GM23338 (cell line): ENCODE measurements around the gene PPP1R9B. TPM values are rescaled to one million over a fixed set of nuclear protein-coding genes. Genes with fewer than 3 reads are reported as not detected.

Experiments used
- ATAC-seq: fragments of 200-7000 bp; cut with Tn5 transposase; 3 replicates; pipeline ENCODE4 v1.9.1; 2020
- DNase-seq: peaks from one replicate; pipeline ENCODE4 v3.0.0-alpha.2; 2015; ENCODE audit warnings: low spot score
- H2AFZ ChIP-seq: fragments of 200-600 bp; sonication (generic); 2 replicates; pipeline ENCODE4 v1.8.0; 2016; ENCODE audit warnings: antibody characterized with exemption, mild to moderate bottlenecking, moderate library complexity
- H3F3A ChIP-seq: fragments of 200-600 bp; sonication (generic); replicated peaks from 2 replicates; pipeline ENCODE4 v1.8.0; 2017; ENCODE audit warnings: antibody characterized with exemption, mixed run types, low read depth
- H3K27ac ChIP-seq: fragments of 200-600 bp; sonication (generic); 2 replicates; pipeline ENCODE4 v1.6.1; 2016; ENCODE audit warnings: low read depth
- H3K27me3 ChIP-seq: fragments of 200-600 bp; sonication (generic); 2 replicates; pipeline ENCODE4 v1.8.0; 2016; ENCODE audit warnings: mild to moderate bottlenecking, mixed run types, moderate library complexity; ENCODE audit not compliant: insufficient read depth
- H3K36me3 ChIP-seq: fragments of 200-600 bp; sonication (generic); 2 replicates; pipeline ENCODE4 v1.8.0; 2016; ENCODE audit warnings: mild to moderate bottlenecking; ENCODE audit not compliant: insufficient read depth
- H3K4me1 ChIP-seq: fragments of 200-600 bp; sonication (generic); 2 replicates; pipeline ENCODE4 v1.8.0; 2016; ENCODE audit warnings: mild to moderate bottlenecking, moderate library complexity; ENCODE audit not compliant: insufficient read depth
- H3K4me2 ChIP-seq: fragments of 200-600 bp; sonication (generic); 2 replicates; pipeline ENCODE4 v1.7.1; 2017; ENCODE audit warnings: mixed run types
- H3K4me3 ChIP-seq: fragments of 200-600 bp; sonication (generic); 2 replicates; pipeline ENCODE4 v1.6.1; 2016; ENCODE audit warnings: mixed run types
- H3K79me2 ChIP-seq: fragments of 200-600 bp; sonication (generic); replicated peaks from 2 replicates; pipeline ENCODE4 v1.8.0; 2017; ENCODE audit warnings: mild to moderate bottlenecking; ENCODE audit not compliant: insufficient read depth
- H3K9me2 ChIP-seq: fragments of 200-600 bp; sonication (generic); 2 replicates; pipeline ENCODE4 v1.8.0; 2017; ENCODE audit not compliant: insufficient read depth
- H4K20me1 ChIP-seq: fragments of 200-600 bp; sonication (generic); replicated peaks from 2 replicates; pipeline ENCODE4 v1.8.0; 2017; ENCODE audit warnings: mild to moderate bottlenecking; ENCODE audit not compliant: insufficient read depth
- H3K27ac Mint-ChIP-seq: 2 replicates; pipeline ENCODE4 v1.8.0; 2020; ENCODE audit warnings: inconsistent platforms, mild to moderate bottlenecking, moderate library complexity, mixed read lengths
- H3K27me3 Mint-ChIP-seq: 3 replicates; pipeline ENCODE4 v1.8.0; 2022; ENCODE audit warnings: low read depth, mild to moderate bottlenecking, moderate library complexity, mixed read lengths, inconsistent platforms; ENCODE audit not compliant: insufficient read depth, poor library complexity
- H3K36me3 Mint-ChIP-seq: 3 replicates; pipeline ENCODE4 v1.8.0; 2021; ENCODE audit warnings: low read depth, mild to moderate bottlenecking, inconsistent platforms, moderate library complexity, mixed read lengths
- H3K4me1 Mint-ChIP-seq: 3 replicates; pipeline ENCODE4 v1.8.0; 2020; ENCODE audit warnings: mild to moderate bottlenecking, inconsistent platforms, mixed read lengths
- H3K4me3 Mint-ChIP-seq: 3 replicates; pipeline ENCODE4 v1.8.0; 2021; ENCODE audit warnings: moderate library complexity, mild to moderate bottlenecking, inconsistent platforms, mixed read lengths
- H3K9me3 Mint-ChIP-seq: 3 replicates; pipeline ENCODE4 v1.8.0; 2020; ENCODE audit warnings: moderate library complexity, mild to moderate bottlenecking, inconsistent platforms, mixed read lengths
- CREB1 ChIP-seq: fragments of 250-450 bp; sonication (Bioruptor Pico); IDR thresholded peaks from 2 replicates; pipeline ENCODE4 v1.5.0; 2020; ENCODE audit warnings: low read depth, mild to moderate bottlenecking, moderate library complexity
- EZH2 ChIP-seq: fragments of 200-600 bp; sonication (generic); IDR thresholded peaks from one replicate; pipeline ENCODE4 v1.8.0; 2017; ENCODE audit warnings: antibody characterized with exemption, mild to moderate bottlenecking, low read depth; ENCODE audit not compliant: unreplicated experiment
- EZH2phosphoT487 ChIP-seq: fragments of 200-600 bp; sonication (generic); IDR thresholded peaks from one replicate; pipeline ENCODE4 v1.8.1; 2018; ENCODE audit warnings: antibody characterized with exemption; ENCODE audit not compliant: unreplicated experiment
- JUNB ChIP-seq: IDR thresholded peaks from one replicate; pipeline ENCODE4 v1.6.1; 2016; ENCODE audit warnings: antibody characterized with exemption; ENCODE audit not compliant: unreplicated experiment
- NANOG ChIP-seq: IDR thresholded peaks from 2 replicates; pipeline ENCODE4 v1.6.1; 2016; ENCODE audit warnings: antibody characterized with exemption, borderline replicate concordance
- POLR2AphosphoS5 ChIP-seq: IDR thresholded peaks from 2 replicates; pipeline ENCODE4 v1.6.1; 2016; ENCODE audit warnings: antibody characterized with exemption, low read depth
- STAT1 ChIP-seq: IDR thresholded peaks from one replicate; pipeline ENCODE4 v1.6.1; 2016; ENCODE audit warnings: antibody characterized with exemption; ENCODE audit not compliant: unreplicated experiment
- ZNF114 ChIP-seq: fragments of 250-450 bp; sonication (Bioruptor Pico); IDR thresholded peaks from 2 replicates; pipeline ENCODE4 v1.5.0; 2020; ENCODE audit warnings: mild to moderate bottlenecking, moderate library complexity
- ZNF331 ChIP-seq: fragments of 250-450 bp; sonication (Bioruptor Pico); IDR thresholded peaks from 2 replicates; pipeline ENCODE4 v1.5.0; 2020; ENCODE audit warnings: low read depth, mild to moderate bottlenecking, moderate library complexity
- ZNF462 ChIP-seq: fragments of 250-450 bp; sonication (Bioruptor Pico); IDR thresholded peaks from 2 replicates; pipeline ENCODE4 v1.5.0; 2020; ENCODE audit warnings: mild to moderate bottlenecking, moderate library complexity
- polyA plus RNA-seq: library from polyadenylated mRNA; unstranded; fragments of >200 nt; fragmentation: Nextera tagmentation; extraction: Ambion mirVana; gene quantifications from 2 replicates; pipeline ENCODE4 v1.2.1, GENCODE V29; 2016
- total RNA-seq: library from RNA; depleted of rRNA; stranded (reverse); fragments of >200 nt; shearing (Covaris generic); gene quantifications from 2 replicates; pipeline ENCODE4 v1.2.3, GENCODE V29; 2014
- TF ChIP-seq, protein P1 (sequence below): IDR thresholded peaks from 2 replicates; pipeline ENCODE4 v1.6.1; 2016; ENCODE audit warnings: antibody characterized with exemption
- TF ChIP-seq, protein P2 (sequence below): IDR thresholded peaks from one replicate; pipeline ENCODE4 v1.6.1; 2018; ENCODE audit warnings: antibody characterized with exemption; ENCODE audit not compliant: unreplicated experiment
- TF ChIP-seq, protein P3 (sequence below), 2 experiments: fragments of 200-600 bp in 1 of 2; sonication (generic) in 1 of 2; conservative IDR thresholded peaks; 2 replicates each; pipeline versions ENCODE4 v1.5.1 to v1.6.1; 2016 to 2017; ENCODE audit warnings: antibody characterized with exemption in 2 of 2, low read depth in 2 of 2, mild to moderate bottlenecking in 2 of 2, moderate library complexity in 1 of 2

PPP1R9B gene
- total and polyA plus RNA-seq, 2 experiments from 2014 or later, result 2.1 to 10.5 TPM

- Mint-ChIP-seq H3K4me3 (peak overlapping the region; percentile 80), H3K27ac (peak overlapping the region; percentile 73; the same call in 1 of the 2 replicates), H3K36me3 (no peaks in the 10 kb centered on the region), H3K4me1 (peaks cover 35% of the 10 kb centered on the region), H3K9me3 (no peaks in the 10 kb centered on the region; the same call in 2 of the 3 replicates), H3K27me3 (peaks cover 26% of the 10 kb centered on the region)
- Histone ChIP-seq H3K27me3 (peaks cover 30% of the 10 kb centered on the region), H3K4me1 (peaks cover 28% of the 10 kb centered on the region), H3K9me2 (no peaks in the 10 kb centered on the region), H3K79me2 (no peaks in the 10 kb centered on the region), H3K27ac (peak overlapping the region; percentile 86; the same call in 1 of the 2 replicates), H3K4me3 (peak overlapping the region; percentile 87), H3K36me3 (no peaks in the 10 kb centered on the region), H3F3A (peaks cover 5% of the 10 kb centered on the region; the same call in 1 of the 2 replicates), H3K4me2 (peak overlapping the region; percentile 99), H4K20me1 (no peaks in the 10 kb centered on the region), H2AFZ (0 out of 2 replicates have a peak overlapping the region, but pooled peaks have one; percentile 80)
- TF ChIP-seq POLR2AphosphoS5 (peak; percentile 50), ZNF462 (CRISPR knock-in tag) (no peak), ZNF331 (CRISPR knock-in tag) (no peak), CREB1 (CRISPR knock-in tag) (peak; percentile 24; the same call in 1 of the 2 replicates), EZH2 (no peak), STAT1 (no peak), NANOG (no peak), ZNF114 (no peak), JUNB (no peak), EZH2phosphoT487 (no peak)
- TF ChIP-seq, protein P1, sequence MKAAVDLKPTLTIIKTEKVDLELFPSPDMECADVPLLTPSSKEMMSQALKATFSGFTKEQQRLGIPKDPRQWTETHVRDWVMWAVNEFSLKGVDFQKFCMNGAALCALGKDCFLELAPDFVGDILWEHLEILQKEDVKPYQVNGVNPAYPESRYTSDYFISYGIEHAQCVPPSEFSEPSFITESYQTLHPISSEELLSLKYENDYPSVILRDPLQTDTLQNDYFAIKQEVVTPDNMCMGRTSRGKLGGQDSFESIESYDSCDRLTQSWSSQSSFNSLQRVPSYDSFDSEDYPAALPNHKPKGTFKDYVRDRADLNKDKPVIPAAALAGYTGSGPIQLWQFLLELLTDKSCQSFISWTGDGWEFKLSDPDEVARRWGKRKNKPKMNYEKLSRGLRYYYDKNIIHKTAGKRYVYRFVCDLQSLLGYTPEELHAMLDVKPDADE, result peak; percentile 77; the same call in 1 of the 2 replicates
- TF ChIP-seq, protein P2, sequence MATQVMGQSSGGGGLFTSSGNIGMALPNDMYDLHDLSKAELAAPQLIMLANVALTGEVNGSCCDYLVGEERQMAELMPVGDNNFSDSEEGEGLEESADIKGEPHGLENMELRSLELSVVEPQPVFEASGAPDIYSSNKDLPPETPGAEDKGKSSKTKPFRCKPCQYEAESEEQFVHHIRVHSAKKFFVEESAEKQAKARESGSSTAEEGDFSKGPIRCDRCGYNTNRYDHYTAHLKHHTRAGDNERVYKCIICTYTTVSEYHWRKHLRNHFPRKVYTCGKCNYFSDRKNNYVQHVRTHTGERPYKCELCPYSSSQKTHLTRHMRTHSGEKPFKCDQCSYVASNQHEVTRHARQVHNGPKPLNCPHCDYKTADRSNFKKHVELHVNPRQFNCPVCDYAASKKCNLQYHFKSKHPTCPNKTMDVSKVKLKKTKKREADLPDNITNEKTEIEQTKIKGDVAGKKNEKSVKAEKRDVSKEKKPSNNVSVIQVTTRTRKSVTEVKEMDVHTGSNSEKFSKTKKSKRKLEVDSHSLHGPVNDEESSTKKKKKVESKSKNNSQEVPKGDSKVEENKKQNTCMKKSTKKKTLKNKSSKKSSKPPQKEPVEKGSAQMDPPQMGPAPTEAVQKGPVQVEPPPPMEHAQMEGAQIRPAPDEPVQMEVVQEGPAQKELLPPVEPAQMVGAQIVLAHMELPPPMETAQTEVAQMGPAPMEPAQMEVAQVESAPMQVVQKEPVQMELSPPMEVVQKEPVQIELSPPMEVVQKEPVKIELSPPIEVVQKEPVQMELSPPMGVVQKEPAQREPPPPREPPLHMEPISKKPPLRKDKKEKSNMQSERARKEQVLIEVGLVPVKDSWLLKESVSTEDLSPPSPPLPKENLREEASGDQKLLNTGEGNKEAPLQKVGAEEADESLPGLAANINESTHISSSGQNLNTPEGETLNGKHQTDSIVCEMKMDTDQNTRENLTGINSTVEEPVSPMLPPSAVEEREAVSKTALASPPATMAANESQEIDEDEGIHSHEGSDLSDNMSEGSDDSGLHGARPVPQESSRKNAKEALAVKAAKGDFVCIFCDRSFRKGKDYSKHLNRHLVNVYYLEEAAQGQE, result no peak
- TF ChIP-seq, protein P3, sequence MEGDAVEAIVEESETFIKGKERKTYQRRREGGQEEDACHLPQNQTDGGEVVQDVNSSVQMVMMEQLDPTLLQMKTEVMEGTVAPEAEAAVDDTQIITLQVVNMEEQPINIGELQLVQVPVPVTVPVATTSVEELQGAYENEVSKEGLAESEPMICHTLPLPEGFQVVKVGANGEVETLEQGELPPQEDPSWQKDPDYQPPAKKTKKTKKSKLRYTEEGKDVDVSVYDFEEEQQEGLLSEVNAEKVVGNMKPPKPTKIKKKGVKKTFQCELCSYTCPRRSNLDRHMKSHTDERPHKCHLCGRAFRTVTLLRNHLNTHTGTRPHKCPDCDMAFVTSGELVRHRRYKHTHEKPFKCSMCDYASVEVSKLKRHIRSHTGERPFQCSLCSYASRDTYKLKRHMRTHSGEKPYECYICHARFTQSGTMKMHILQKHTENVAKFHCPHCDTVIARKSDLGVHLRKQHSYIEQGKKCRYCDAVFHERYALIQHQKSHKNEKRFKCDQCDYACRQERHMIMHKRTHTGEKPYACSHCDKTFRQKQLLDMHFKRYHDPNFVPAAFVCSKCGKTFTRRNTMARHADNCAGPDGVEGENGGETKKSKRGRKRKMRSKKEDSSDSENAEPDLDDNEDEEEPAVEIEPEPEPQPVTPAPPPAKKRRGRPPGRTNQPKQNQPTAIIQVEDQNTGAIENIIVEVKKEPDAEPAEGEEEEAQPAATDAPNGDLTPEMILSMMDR (conservative IDR thresholded peaks at IDR 0.05; ENCODE audit: low read depth in 2 of 2), result no peak
- peak; percentile 74 for ATAC-seq
- peak; percentile 96 for DNase-seq
These were observed 1.6 kb upstream of the PPP1R9B start for GRCh38 chr17:50151937-50152547.
